Stomach smooth muscle (tissue), 2 donors: ENCODE measurements around the gene PPP1R13L.
"Not testable (repeated sequence)": the region's sequence is repeated elsewhere in the genome, so short reads cannot be mapped to it uniquely, and the experiment has no call there.

Source experiments
- H3K27ac ChIP-seq: one replicate; pipeline ENCODE4 v1.7.0; 2013; ENCODE audit warnings: mild to moderate bottlenecking, low read length, inconsistent platforms
- H3K27me3 ChIP-seq, 2 donors: one replicate each; pipeline ENCODE4 v1.7.0; 2013; ENCODE audit warnings: low read length in 2 of 2; ENCODE audit not compliant: insufficient read depth in 2 of 2, control insufficient read depth in 1 of 2
- H3K36me3 ChIP-seq, 2 donors: one replicate each; pipeline ENCODE4 v1.7.0; 2013; ENCODE audit warnings: low read length in 2 of 2; ENCODE audit not compliant: control insufficient read depth in 2 of 2, insufficient read depth in 2 of 2
- H3K4me1 ChIP-seq: one replicate; pipeline ENCODE4 v1.7.0; 2013; ENCODE audit warnings: low read length; ENCODE audit not compliant: control insufficient read depth, insufficient read depth
- H3K4me3 ChIP-seq, 2 donors: one replicate each; pipeline ENCODE4 v1.7.0; 2013; ENCODE audit warnings: low read length in 2 of 2
- H3K9ac ChIP-seq, 2 donors: one replicate each; pipeline ENCODE4 v1.7.0; 2013; ENCODE audit warnings: low read length in 2 of 2, mild to moderate bottlenecking in 1 of 2
- H3K9me3 ChIP-seq, 2 donors: one replicate each; pipeline ENCODE4 v1.7.0; 2013; ENCODE audit warnings: low read length in 2 of 2; ENCODE audit not compliant: control insufficient read depth in 2 of 2
- donor health status: healthy.
- donor health status: Pancreatic carcinoma.

PPP1R13L gene

DNA sequence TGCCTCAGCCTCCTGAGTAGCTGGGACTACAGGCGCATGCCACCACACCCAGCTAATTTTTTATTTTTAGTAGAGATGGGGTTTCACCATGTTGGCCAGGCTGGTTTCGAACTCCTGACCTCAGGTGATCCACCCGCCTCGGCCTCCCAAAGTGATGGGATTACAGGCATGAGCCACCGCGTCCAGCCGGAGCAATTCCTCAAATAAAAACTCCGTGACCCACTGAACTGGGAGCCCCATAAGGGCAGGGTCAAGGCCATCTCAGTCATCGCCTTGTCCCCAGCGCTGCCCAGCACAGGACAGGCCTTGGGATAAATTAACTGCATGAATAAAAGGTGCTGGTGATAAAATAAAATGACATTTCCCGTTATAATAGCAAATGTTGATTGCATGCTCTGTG, 25.0 kb upstream of the PPP1R13L start:
- not testable (repeated sequence) for H3K9ac ChIP-seq, H3K36me3 ChIP-seq, H3K9me3 ChIP-seq, H3K27me3 ChIP-seq, H3K27ac ChIP-seq, H3K4me3 ChIP-seq, H3K4me1 ChIP-seq

- no peaks in the 10 kb centered on the region for H3K36me3 ChIP-seq
- no peaks in the 10 kb centered on the region for H3K9me3 ChIP-seq
- peak overlapping the region; percentile 66 to 78 for H3K9ac ChIP-seq
- peaks cover 16% of the 10 kb centered on the region for H3K4me1 ChIP-seq
- H3K27ac ChIP-seq = peak overlapping the region; percentile 62
- peak overlapping the region; percentile 66 to 78 for H3K4me3 ChIP-seq
- H3K27me3 ChIP-seq = no peaks in the 10 kb centered on the region
These were observed 23.7 kb upstream of the PPP1R13L start for GRCh38 chr19:45428384-45429231.

DNA sequence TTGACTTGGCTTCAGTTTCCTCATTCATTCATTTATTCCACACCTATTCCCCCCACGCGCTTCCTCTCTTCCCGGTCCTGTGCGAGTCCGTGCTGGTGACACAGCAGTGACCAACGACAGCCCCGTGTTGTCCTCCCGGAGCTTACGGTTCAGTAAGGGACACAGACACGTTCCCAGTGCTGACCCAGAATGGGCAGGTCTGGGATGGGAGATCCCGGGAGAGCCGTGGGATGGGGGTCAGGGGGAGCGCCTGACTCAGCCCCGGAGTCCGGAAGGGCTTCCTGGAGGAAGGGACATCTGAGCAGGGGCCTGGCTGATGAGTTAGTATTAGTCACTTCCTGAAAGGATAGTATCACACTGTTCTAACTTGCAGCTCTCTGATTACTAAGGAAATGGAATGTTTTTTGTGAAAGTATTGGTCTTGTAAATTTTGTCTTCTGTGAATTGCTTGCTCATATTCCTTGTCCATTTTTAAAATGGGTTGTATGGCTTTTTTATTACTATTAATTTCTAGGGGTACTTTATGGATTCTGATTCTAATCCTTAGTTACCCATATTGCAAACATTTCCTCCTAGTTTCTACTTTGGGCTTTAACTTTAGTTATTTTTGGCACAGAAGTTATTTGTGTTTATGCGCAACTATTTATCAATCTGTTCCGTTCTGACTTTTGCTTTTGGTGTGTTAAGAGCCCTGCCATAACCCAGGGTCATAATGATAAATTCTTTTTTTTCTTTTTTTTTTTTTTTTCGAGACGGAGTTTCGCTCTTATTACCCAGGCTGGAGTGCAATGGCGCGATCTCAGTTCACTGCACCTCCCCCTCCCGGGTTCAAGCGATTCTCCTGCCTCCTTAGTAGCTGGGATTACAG, 19.6 kb upstream of the PPP1R13L start:
- no peaks in the 10 kb centered on the region for H3K9me3 ChIP-seq
- H3K27ac ChIP-seq = peak overlapping the region; percentile 82
- H3K4me3 ChIP-seq = peak overlapping the region; percentile 85 to 87
- H3K36me3 ChIP-seq = peaks cover 8 to 10% of the 10 kb centered on the region in 2 donors
- peaks cover 28% of the 10 kb centered on the region for H3K4me1 ChIP-seq
- H3K27me3 ChIP-seq = no peaks in the 10 kb centered on the region
- H3K9ac ChIP-seq = peak overlapping the region; percentile 83 to 84

GRCh38 chr19:45423589-45424190, 18.8 kb upstream of the PPP1R13L start, which contains the start of gene ERCC1:
Gene ERCC1, minus strand, starts transcription at chr19:45423917. Its CDS starts 543 bp downstream, at chr19:45423374.
- peaks cover 9 to 10% of the 10 kb centered on the region in 2 donors for H3K36me3 ChIP-seq
- H3K27me3 ChIP-seq = no peaks in the 10 kb centered on the region
- H3K9ac ChIP-seq = peak within 1 kb of the TSS; percentile 83 to 84
- no peaks in the 10 kb centered on the region for H3K9me3 ChIP-seq
- peaks cover 24% of the 10 kb centered on the region for H3K4me1 ChIP-seq
- H3K4me3 ChIP-seq = peak within 1 kb of the TSS; percentile 85 to 87
- peak within 1 kb of the TSS; percentile 82 for H3K27ac ChIP-seq

DNA sequence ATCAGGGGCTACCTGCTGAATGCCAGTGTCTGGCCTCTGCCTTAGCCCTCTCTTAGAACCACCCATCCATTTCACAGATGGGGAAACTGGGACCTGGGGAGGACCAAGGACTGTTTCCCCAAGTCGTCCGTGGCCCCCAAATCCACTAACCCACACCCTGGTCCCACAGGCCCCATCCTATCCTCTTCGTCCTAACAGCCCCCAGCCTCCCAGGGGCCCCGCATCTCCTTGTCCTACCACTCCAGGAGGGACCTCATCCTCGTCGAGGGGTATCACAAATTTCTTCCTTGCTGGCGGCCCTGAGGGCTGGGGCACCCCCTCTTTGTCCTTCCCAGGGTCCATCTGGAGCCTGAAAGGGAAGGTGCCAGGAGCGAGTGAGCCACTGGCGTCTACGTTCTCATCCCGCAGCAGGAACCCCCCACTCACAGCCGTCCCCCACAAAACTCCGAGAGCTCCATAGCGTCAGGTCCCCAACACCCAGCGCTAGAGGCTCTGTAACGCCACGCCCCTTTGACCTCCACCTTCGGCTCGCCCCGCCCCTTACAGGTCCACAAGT, 18.2 kb upstream of the PPP1R13L start:
- H3K4me1 ChIP-seq = peaks cover 20% of the 10 kb centered on the region
- peaks cover 9 to 10% of the 10 kb centered on the region in 2 donors for H3K36me3 ChIP-seq
- peak overlapping the region; percentile 85 to 87 for H3K4me3 ChIP-seq
- peak overlapping the region; percentile 82 for H3K27ac ChIP-seq
- H3K27me3 ChIP-seq = no peaks in the 10 kb centered on the region
- H3K9me3 ChIP-seq = no peaks in the 10 kb centered on the region
- peak overlapping the region; percentile 83 to 84 for H3K9ac ChIP-seq

GRCh38 chr19:45421947-45422498, 17.2 kb upstream of the PPP1R13L start:
- Histone ChIP-seq H3K4me1 (peaks cover 20% of the 10 kb centered on the region), H3K9me3 (no peaks in the 10 kb centered on the region), H3K36me3 (peaks cover 10 to 13% of the 10 kb centered on the region in 2 donors), H3K4me3 (no peak overlapping the region), H3K9ac (no peak overlapping the region), H3K27me3 (no peaks in the 10 kb centered on the region), H3K27ac (no peak overlapping the region)

- no peak overlapping the region for H3K9ac ChIP-seq
- H3K27ac ChIP-seq = no peak overlapping the region
- no peaks in the 10 kb centered on the region for H3K27me3 ChIP-seq
- no peaks in the 10 kb centered on the region for H3K9me3 ChIP-seq
- H3K4me1 ChIP-seq = peaks cover 29% of the 10 kb centered on the region
- H3K4me3 ChIP-seq = no peak overlapping the region
- H3K36me3 ChIP-seq = peaks cover 11 to 14% of the 10 kb centered on the region in 2 donors
These were observed 16.0 kb upstream of the PPP1R13L start for GRCh38 chr19:45420871-45421270.

GRCh38 chr19:45420356-45420755, 15.5 kb upstream of the PPP1R13L start:
- Histone ChIP-seq H3K9ac (no peak overlapping the region), H3K9me3 (no peaks in the 10 kb centered on the region), H3K4me1 (peaks cover 32% of the 10 kb centered on the region), H3K27ac (no peak overlapping the region), H3K4me3 (no peak overlapping the region), H3K36me3 (peaks cover 12 to 14% of the 10 kb centered on the region in 2 donors), H3K27me3 (no peaks in the 10 kb centered on the region)

DNA sequence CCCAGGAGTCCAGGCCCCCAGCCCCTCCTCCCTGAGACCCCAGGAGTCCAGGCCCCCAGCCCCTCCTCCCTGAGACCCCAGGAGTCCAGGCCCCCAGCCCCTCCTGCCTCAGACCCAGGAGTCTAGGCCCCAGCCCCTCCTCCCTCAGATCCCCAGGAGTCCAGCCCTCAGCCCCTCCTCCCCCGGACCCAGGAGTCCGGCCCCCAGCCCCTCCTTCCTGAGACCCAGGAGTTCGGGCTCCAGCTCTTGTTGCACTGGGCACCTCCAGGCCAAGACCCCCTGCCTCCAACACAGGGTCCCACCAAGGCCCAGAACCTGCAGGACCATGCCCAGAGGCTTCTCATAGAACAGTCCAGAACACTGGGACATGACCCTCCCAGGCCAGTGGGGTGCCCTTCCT, 15.0 kb upstream of the PPP1R13L start:
- Histone ChIP-seq H3K9ac (no peak overlapping the region), H3K9me3 (no peaks in the 10 kb centered on the region), H3K4me1 (peaks cover 32% of the 10 kb centered on the region), H3K36me3 (peaks cover 12 to 14% of the 10 kb centered on the region in 2 donors), H3K27me3 (no peaks in the 10 kb centered on the region), H3K4me3 (no peak overlapping the region), H3K27ac (no peak overlapping the region)

GRCh38 chr19:45419396-45419795, 14.5 kb upstream of the PPP1R13L start:
- Histone ChIP-seq H3K4me3 (no peak overlapping the region), H3K27ac (no peak overlapping the region), H3K4me1 (peaks cover 32% of the 10 kb centered on the region), H3K36me3 (peaks cover 12 to 14% of the 10 kb centered on the region in 2 donors), H3K27me3 (no peaks in the 10 kb centered on the region), H3K9ac (no peak overlapping the region), H3K9me3 (no peaks in the 10 kb centered on the region)
